SIG-M5 treated with dmso at 0.1 percent for 504 hours (cell line): Measurements from ENCODE around the gene TICRR.

Experiments
- DNase-seq: peaks from one replicate; lab custom pipeline; 2025; ENCODE audit not compliant: unreplicated experiment; lab: John Stamatoyannopoulos, UW

The TICRR gene

DNA sequence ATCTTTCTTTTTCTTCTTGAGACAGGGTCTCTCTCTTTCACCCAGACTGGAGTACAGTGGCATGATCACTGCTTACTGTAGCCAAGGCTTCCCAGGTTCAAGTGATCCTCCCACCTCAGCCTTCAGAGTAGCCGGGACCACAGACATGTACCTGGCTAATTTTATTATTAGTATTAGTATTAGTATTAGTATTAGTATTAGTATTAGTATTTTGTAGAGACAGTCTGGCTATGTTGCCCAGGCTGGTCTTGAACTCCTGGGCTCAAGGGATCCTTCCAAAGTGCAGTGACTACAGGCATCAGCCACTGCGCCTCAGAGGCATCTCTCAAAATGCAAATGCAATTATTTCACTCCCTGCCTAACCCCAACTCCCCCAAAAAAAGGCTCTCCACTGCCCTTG, 78.3 kb downstream of the TICRR start:
- DNase-seq: no peak

- DNase-seq: no peak
These were observed 79.1 kb downstream of the TICRR start for GRCh38 chr15:89654301-89654761.

DNA sequence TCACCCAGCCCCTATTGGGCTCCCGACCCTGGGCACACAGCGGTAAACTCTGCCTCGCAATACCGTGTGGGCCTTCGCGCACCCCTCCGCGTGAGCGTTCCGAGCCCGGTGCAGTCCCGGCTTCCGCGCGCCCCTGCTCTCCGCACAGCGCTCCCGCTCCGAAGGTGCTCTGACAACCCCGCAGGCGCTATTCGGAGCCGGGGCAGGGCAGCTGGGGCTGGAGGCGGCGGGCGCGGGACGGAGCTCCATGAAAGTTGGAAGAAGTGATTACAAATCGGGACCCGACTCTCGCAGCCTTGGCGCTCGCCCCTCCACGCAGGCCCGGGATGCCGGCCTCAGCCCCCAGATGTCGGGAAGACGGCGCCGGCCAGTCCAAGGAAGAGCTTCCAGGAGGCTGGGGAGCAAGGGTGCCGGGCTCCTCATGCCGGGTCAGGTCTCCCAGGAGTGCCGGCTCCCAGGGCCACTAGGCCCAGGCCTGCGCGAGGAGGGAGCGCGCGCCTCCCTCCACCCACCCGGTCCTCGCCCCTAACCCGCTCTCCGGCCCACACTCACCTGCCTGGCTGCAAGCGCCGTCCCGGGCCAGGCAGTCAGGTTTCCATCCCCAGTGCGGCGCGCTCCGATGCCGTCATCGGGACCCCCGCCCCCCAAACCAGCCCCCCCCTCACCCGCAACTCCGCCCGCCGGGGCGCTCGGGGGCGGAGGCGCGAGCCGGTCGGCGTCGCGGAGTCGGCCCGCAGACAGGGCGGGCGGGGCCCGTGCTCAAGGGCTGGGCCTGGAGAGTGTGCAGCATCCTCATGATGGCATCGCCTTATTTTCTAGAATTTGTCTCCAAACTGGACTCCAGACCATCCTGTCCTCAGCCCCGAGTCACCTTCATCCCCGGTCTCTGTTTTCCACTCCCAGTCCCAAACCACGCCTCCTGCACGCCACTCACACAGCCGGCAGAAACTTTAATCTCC, 79.9 kb downstream of the TICRR start, which contains the start of gene KIF7:
KIF7 (minus strand) TSS at position 621 of the 959 bp plus-strand sequence. CDS start 2,537 bp downstream, outside the sequence.
- no peak for DNase-seq

GRCh38 chr15:89656116-89656815, 81.0 kb downstream of the TICRR start:
- DNase-seq: no peak

DNA sequence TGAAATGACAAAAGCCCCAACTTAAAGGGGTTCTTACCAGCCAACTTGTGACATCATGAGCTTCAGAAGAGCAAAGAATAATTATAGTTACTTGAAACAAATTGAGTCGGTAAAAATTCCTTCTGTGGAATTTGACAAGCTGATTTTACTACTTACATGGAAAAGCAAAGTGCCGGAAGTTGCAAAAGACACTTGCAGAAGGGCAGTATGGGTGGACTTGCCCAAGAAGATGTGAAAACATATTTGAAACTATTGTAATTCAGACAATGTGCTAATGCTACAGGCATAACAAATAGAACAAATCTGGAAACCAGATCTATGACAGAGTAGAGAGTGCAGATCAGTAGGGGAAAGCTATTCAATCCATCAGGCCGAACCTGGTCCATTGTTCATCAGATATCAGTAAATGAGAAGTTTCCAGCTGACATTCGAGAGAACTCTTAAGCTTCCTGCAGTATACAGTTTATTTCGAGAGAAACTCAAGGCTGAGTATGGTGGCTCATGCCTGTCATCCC, 82.5 kb downstream of the TICRR start:
- DNase-seq: no peak

DNA sequence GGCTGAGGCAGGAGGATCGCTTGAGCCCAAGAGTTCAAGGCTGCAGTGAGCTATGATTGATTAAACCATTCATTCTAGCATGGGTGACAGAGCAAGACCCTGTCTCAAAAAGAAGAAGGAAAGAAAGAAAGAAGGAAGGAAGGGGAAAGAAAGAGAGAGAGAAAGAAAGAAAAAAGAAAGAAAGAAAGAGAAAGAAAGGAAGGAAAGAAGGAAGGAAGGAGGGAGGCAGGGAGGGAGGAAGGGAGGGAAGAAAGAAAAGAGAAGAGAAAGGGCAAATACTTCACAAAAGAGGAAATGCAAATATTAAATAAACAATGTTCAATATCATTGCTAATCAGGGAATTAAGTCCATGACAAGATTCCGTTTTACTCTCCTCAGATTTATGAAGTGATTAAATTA, 84.0 kb downstream of the TICRR start:
- no peak for DNase-seq

DNA sequence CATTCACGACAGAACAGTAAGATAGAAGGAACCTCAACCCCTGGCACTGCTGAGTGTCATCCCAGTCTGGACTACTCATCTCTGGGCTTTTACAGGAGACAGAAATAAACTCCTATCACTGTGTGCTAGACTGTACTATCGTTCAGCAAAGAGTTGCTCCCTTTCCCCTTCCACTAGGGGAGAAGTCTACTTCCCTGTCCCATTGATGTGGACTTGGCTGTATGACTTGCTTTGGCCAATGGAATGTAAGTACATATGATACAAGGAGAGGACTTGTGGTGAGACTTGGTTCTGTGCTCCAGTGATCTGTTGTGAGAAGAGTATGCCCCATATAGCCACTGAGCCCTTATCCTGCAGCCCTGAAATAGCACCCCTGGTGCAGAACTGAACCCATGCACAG, 85.3 kb downstream of the TICRR start:
- DNase-seq: no peak

- no peak for DNase-seq
These were observed 87.8 kb downstream of the TICRR start for GRCh38 chr15:89662893-89663626.

GRCh38 chr15:89664441-89665350, 89.4 kb downstream of the TICRR start:
- no peak for DNase-seq

- DNase-seq: no peak
These were observed 90.3 kb downstream of the TICRR start for GRCh38 chr15:89665449-89666181.

- no peak for DNase-seq
These were observed 91.1 kb downstream of the TICRR start for GRCh38 chr15:89666184-89666857.

DNA sequence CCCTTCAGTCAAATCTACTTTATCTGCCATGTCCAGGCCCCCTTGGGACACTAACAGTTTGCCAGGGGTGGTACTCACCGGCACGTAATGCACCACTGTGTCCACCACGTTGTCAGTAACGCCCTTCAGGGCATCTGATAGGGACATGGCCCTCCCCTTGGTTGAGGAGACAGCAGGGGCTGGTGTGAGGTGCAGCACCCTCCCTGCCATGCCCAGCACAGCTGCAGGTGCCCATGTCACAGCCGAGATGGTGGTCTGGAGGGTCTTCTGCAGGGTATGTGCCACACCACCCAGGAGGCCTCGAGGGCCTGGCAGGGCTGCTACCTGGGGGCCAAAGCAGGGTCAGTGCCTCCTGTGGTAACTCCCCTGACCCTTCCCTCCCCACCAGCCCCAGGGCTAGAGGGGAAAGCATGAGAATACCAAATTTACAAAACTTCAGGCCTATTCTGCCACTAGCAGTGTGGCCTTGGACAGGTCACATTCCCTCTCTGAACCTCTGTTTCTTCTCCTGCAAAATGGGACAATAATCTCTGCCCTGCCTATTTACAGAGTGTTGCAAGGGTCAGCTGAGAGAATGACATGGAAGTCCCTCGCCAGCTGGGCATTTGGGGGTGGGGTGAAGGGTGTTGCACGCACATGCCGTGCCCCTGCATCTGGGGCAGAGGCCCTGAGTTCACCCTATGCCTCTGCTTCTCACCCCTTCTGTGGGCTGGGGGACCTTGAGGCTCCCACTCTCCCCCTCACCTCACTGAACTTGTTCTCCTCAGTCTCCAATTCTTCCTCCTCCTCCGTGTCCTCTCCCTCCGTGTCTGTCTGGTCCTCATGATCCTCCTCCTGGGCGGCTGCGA, 91.8 kb downstream of the TICRR start:
- DNase-seq: no peak

DNA sequence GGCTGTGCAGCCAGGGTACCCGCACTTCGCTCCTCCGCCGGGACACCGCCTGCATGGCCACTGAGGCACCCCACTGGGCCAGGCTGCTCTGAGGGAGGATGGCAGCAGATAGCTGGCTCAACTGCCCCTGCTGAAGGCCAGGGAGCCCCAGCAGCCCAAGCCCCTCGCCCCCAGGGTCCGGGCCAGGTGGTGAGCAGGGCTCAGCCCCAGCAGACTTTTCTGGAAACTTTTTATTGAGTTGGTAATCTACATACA, 92.4 kb downstream of the TICRR start:
- no peak for DNase-seq

- DNase-seq: no peak
These were observed 92.9 kb downstream of the TICRR start for GRCh38 chr15:89668171-89668570.

- DNase-seq: no peak
These were observed 94.1 kb downstream of the TICRR start for GRCh38 chr15:89669309-89669865.

GRCh38 chr15:89669941-89670340, 94.7 kb downstream of the TICRR start:
- DNase-seq: no peak

DNA sequence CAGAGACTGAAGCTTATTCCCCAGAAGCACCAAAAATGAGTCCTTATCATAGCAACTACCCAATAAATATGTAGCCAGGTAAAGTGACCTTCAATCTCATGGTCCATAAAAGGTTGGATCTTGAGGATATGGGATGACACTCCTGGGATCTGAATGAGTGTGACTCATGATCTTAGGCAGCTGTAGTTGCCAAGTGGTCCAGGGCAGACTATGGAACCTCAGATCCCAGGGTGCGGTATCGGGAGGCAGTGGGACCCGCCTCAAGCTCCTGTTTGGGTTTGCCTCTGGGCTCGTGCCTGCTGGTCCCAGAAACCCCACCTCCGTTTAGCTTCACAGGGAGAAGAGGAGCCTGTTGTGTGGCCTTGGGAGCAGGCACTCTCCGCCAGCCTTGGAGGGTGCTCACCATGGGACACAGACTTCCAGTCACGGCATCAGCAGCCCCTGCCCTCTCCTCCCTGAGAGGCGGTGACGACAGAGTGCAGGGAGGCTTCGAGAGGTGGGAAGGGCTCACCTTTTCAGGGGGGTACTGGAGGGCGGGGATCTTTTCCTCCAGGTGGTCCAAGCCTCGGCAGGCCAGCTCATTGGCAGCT, 95.8 kb downstream of the TICRR start:
- DNase-seq: no peak
